CD4-positive, alpha-beta T cell treated with Interleukin-4 for 4 hours (primary cell): ENCODE results near the gene OR2AT4.
"Not testable (repeated sequence)": the region's sequence is repeated elsewhere in the genome, so short reads cannot be mapped to it uniquely, and the experiment has no call there.

Experiments used
- DNase-seq: peaks from one replicate; pipeline ENCODE4 v3.0.0-alpha.2; 2020

Gene OR2AT4

GRCh38 chr11:75096456-75097172, at the start of gene OR2AT4:
Gene OR2AT4, minus strand, starts transcription at chr11:75096876.
- DNase-seq, result no peak

GRCh38 chr11:75145972-75146519, 49.4 kb upstream of the OR2AT4 start:
- no peak for DNase-seq

- no peak for DNase-seq
Measured at GRCh38 chr11:75145196-75145971, 48.7 kb upstream of the OR2AT4 start.

- DNase-seq, result no peak
Measured at GRCh38 chr11:75144716-75145014, 48.0 kb upstream of the OR2AT4 start.

GRCh38 chr11:75143420-75143731, 46.7 kb upstream of the OR2AT4 start:
- DNase-seq, result no peak

- peak; percentile 85 for DNase-seq
Measured at GRCh38 chr11:75142714-75143419, 46.2 kb upstream of the OR2AT4 start.

GRCh38 chr11:75141166-75141565, 44.5 kb upstream of the OR2AT4 start:
- DNase-seq, result no peak

- peak; percentile 67 for DNase-seq
Measured at GRCh38 chr11:75140269-75141138, 43.8 kb upstream of the OR2AT4 start.

GRCh38 chr11:75135651-75136050, 39.0 kb upstream of the OR2AT4 start:
- DNase-seq, result no peak

GRCh38 chr11:75135021-75135650, 38.5 kb upstream of the OR2AT4 start:
- DNase-seq, result no peak

GRCh38 chr11:75133976-75134375, 37.3 kb upstream of the OR2AT4 start:
- DNase-seq, result no peak

GRCh38 chr11:75132080-75132479, 35.4 kb upstream of the OR2AT4 start:
- no peak for DNase-seq

GRCh38 chr11:75126564-75126963, 29.9 kb upstream of the OR2AT4 start:
- DNase-seq, result no peak

GRCh38 chr11:75118577-75118976, 21.9 kb upstream of the OR2AT4 start:
- no peak for DNase-seq

- DNase-seq, result no peak
Measured at GRCh38 chr11:75114465-75114864, 17.8 kb upstream of the OR2AT4 start.

GRCh38 chr11:75113030-75113429, 16.4 kb upstream of the OR2AT4 start:
- DNase-seq, result no peak

GRCh38 chr11:75112200-75112599, 15.5 kb upstream of the OR2AT4 start:
- DNase-seq, result no peak

- no peak for DNase-seq
Measured at GRCh38 chr11:75107187-75107586, 10.5 kb upstream of the OR2AT4 start.

GRCh38 chr11:75105967-75106681, 9.4 kb upstream of the OR2AT4 start:
- DNase-seq, result not testable (repeated sequence)

- no peak for DNase-seq
Measured at GRCh38 chr11:75105462-75105925, 8.8 kb upstream of the OR2AT4 start.

- DNase-seq, result no peak
Measured at GRCh38 chr11:75103380-75104026, 6.8 kb upstream of the OR2AT4 start.
